Measurements from ENCODE around the gene LUC7L3.

DNA sequence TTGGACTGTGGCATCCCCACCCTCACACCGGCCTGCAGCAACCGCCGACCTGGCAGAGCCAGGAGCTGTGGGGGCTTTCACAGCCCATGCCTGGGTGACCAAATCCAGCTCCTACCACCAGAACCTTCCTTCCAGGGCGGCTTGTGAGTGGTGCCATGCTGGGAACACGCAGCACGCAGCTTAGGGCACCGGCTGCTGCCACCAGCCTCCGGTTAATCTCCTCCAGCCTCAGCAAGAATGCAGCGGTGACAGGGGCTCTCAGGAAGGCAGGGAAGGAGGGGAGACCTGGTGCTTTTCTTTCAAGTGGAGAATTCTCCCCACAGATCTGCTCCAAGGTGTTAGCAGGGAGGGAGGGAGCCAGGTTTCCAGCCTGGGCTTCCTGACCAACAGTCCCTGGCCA lies 80.2 kb downstream of the LUC7L3 start:
- no peak for TF ChIP-seq FOXP2 (optimal IDR thresholded peaks at IDR 0.05; ENCODE audit: borderline replicate concordance, extremely low read depth, extremely low read length, insufficient read depth)
- TF ChIP-seq SIN3A (IDR thresholded peaks at IDR 0.05; ENCODE audit: borderline replicate concordance, insufficient read depth, low read length) = no peak
- no peak for TF ChIP-seq TAF1 (IDR thresholded peaks at IDR 0.05; ENCODE audit: borderline replicate concordance, insufficient read depth, low read length)
- TF ChIP-seq POLR2AphosphoS5 (IDR thresholded peaks at IDR 0.05; ENCODE audit: low read depth, low read length) = no peak

Data from PFSK-1 (cell line).